AG04450 (cell line): ENCODE data around the gene ZNF174. TPM values are rescaled to one million over a fixed set of nuclear protein-coding genes. Genes with fewer than 3 reads are reported as not detected.

Source experiments
- CTCF ChIA-PET: fragments of 300-600, 350-600 bp; formaldehyde crosslinking; extraction: SDS; loops from one replicate; lab custom pipeline; 2022; ENCODE audit warnings: antibody characterized with exemption, inconsistent platforms; lab: Charles Lee
- POLR2A ChIA-PET: fragments of 350-600 bp; formaldehyde crosslinking; extraction: SDS; loops from one replicate; lab custom pipeline; 2021; ENCODE audit warnings: antibody characterized with exemption, inconsistent platforms; lab: Yijun Ruan, JAX
- DNase-seq: peaks from one replicate; pipeline ENCODE4 v3.0.0-alpha.2; 2011; ENCODE audit warnings: low read depth, low spot score
- H3K27ac ChIP-seq: one replicate; pipeline ENCODE4 v1.5.1; 2012; ENCODE audit warnings: low read depth, low read length, control low read depth
- H3K27me3 ChIP-seq: one replicate; pipeline ENCODE4 v1.6.0; 2012; ENCODE audit warnings: low read length; ENCODE audit not compliant: control insufficient read depth, insufficient read depth
- H3K4me3 ChIP-seq: 2 replicates; pipeline ENCODE4 v1.5.1; 2011; ENCODE audit warnings: mild to moderate bottlenecking, low read depth, low read length, control low read depth
- H3K9me3 ChIP-seq: 2 replicates; pipeline ENCODE4 v1.5.1; 2012; ENCODE audit warnings: low read length; ENCODE audit not compliant: control insufficient read depth, insufficient read depth
- CTCF ChIP-seq: IDR thresholded peaks from 2 replicates; pipeline ENCODE4 v1.5.1; 2011; ENCODE audit warnings: low read depth, low read length, control low read depth, inconsistent platforms
- polyA plus RNA-seq: library from polyadenylated mRNA; depleted of rRNA; stranded (reverse); fragments of >200 nt; gene quantifications from 2 replicates; pipeline ENCODE4 v1.2.3, GENCODE V29; 2011

ZNF174 gene
- polyA plus RNA-seq, 1 experiment = 10.9 TPM

- no peak for DNase-seq
- ChIA-PET POLR2A (no interaction called here), CTCF (no interaction called here)
- H3K4me3 ChIP-seq = no peak overlapping the region
- H3K27me3 ChIP-seq = no peaks in the 10 kb centered on the region
- TF ChIP-seq CTCF = no peak
- H3K27ac ChIP-seq = no peak overlapping the region
- H3K9me3 ChIP-seq = peaks cover 7% of the 10 kb centered on the region
Measured at GRCh38 chr16:3434373-3434772, 33.4 kb downstream of the ZNF174 start.

GRCh38 chr16:3439637-3440036 is 38.6 kb downstream of the ZNF174 start:
- H3K27me3 ChIP-seq = no peaks in the 10 kb centered on the region
- no peak for DNase-seq
- no peak overlapping the region for H3K27ac ChIP-seq
- ChIA-PET CTCF (no interaction called here), POLR2A (no interaction called here)
- no peak overlapping the region for H3K4me3 ChIP-seq
- no peak for TF ChIP-seq CTCF
- H3K9me3 ChIP-seq = peaks cover 11% of the 10 kb centered on the region; the same call in 1 of the 2 replicates

- Histone ChIP-seq H3K27me3 (no peaks in the 10 kb centered on the region), H3K27ac (peak within 1 kb of the TSS; percentile 80), H3K9me3 (peaks cover 11% of the 10 kb centered on the region; the same call in 1 of the 2 replicates), H3K4me3 (peak within 1 kb of the TSS; percentile 78)
- TF ChIP-seq CTCF = no peak
- ChIA-PET POLR2A (interaction anchor here (0.5 to 2.2 kb wide), 8 partner anchors 15 to 307 kb away, joined by 3 to 20 read pairs (median 5); partner anchors contain the start of genes ZNF174, ZNF263 and ZSCAN32), CTCF (no interaction called here)
- peak; percentile 74 for DNase-seq
Measured at GRCh38 chr16:3443108-3444031, 42.4 kb downstream of the ZNF174 start, which contains the start of the genes NAA60 and ZNF597. Gene NAA60 (plus strand): TSS chr16:3443680. CDS start chr16:3476228, 32,548 bp downstream. Gene ZNF597 (minus strand): TSS chr16:3443504. CDS start chr16:3443153, 351 bp downstream.

- H3K27me3 ChIP-seq = no peaks in the 10 kb centered on the region
- H3K9me3 ChIP-seq = peaks cover 11% of the 10 kb centered on the region; the same call in 1 of the 2 replicates
- H3K27ac ChIP-seq = peak overlapping the region; percentile 80
- peak overlapping the region; percentile 78 for H3K4me3 ChIP-seq
- TF ChIP-seq CTCF = no peak
- CTCF ChIA-PET = no interaction called here
- DNase-seq = peak; percentile 38
- POLR2A ChIA-PET = interaction anchor here (0.5 to 2.2 kb wide), 6 partner anchors 14 to 246 kb away, joined by 4 to 20 read pairs (median 7); partner anchors contain the start of genes ZNF174, ZNF263 and ZSCAN32
Measured at GRCh38 chr16:3444032-3444388, 43.0 kb downstream of the ZNF174 start.

GRCh38 chr16:3454093-3454492 is 53.1 kb downstream of the ZNF174 start:
- H3K9me3 ChIP-seq = no peaks in the 10 kb centered on the region
- H3K4me3 ChIP-seq = no peak overlapping the region
- CTCF ChIA-PET = no interaction called here
- POLR2A ChIA-PET = no interaction called here
- no peak overlapping the region for H3K27ac ChIP-seq
- H3K27me3 ChIP-seq = no peaks in the 10 kb centered on the region
- no peak for TF ChIP-seq CTCF
- no peak for DNase-seq
